ENCODE data around the gene GCNT2.
"Not testable (repeated sequence)": the region's sequence is repeated elsewhere in the genome, so short reads cannot be mapped to it uniquely, and the experiment has no call there.

Gene GCNT2

DNA sequence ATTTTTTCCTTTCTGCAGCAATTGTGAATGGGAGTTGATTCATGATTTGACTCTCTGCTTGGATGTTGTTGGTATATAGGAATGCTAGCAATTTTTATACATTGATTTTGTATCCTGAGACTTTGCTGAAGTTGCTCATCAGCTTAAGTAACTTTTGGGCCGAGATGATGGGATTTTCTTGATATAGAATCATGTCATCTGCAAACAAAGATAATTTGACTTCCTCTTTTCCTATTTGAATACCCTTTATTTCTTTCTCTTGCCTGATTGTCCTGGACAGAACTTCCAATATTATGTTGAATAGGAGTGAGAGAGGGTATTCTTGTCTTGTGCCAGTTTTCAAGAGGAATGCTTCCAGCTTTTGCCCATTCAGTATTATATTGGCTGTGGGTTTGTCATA, 144.4 kb downstream of the GCNT2 start:
- DNase-seq: not testable (repeated sequence)

DNA sequence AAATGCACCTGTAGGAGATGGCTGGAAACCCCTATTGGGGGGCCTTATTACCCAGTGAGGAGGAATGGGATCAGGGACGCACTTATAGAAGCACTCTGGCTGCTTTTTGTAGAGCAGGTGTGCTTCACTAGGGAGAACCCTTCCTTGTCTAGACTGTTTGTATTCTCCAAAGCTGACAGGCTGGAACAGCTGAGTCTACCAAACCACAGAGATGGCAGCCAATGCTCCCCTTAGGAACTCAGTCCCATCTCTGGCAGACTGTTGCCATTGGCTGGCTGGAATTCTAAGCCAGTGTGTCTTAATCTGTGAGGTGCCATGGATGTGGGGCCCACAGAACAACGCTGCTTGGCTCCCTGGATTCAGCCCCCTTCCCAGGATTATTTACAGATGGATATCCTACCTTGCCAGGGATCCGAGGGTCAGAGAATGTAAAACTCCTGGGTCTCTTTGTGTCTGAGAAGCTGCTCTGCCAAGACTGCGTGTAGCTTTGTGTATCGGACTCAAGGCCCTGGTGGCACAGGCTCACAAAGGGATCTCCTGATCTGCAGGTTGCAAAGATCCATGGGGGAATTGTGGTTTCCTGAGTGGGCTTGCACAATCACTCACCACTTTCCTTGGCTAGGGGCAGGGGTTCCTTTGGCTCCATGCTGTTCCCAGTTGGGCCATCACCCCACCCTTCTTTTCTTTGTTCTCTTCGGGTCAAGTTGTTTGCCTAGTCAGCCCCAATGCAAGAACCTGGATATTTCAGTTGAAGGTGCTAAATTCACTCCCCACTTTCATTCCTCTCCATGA, 147.2 kb downstream of the GCNT2 start:
- no peak for DNase-seq

- DNase-seq: no peak
Observed at GRCh38 chr6:10676403-10676802, 155.3 kb downstream of the GCNT2 start.

- DNase-seq: no peak
Observed at GRCh38 chr6:10678456-10678855, 157.3 kb downstream of the GCNT2 start.
